Motor neuron (in vitro differentiated cells): Measurements from ENCODE around the gene COG5. TPM values are rescaled to one million over a fixed set of nuclear protein-coding genes. Genes with fewer than 3 reads are reported as not detected.
"Not testable (repeated sequence)": the region's sequence is repeated elsewhere in the genome, so short reads cannot be mapped to it uniquely, and the experiment has no call there.

Experiments
- ATAC-seq, 8 experiments: fragments of 200-7000 bp; cut with Tn5 transposase; replicated peaks in 6 of 8; 2 replicates each; pipeline ENCODE4 v1.8.0; 2021; ENCODE audit warnings: mild to moderate bottlenecking in 8 of 8, moderate library complexity in 8 of 8
- H3K27ac ChIP-seq, 2 donors: fragments of 250-450 bp; sonication (Bioruptor Pico); 2 replicates each; pipeline ENCODE4 v1.9.0; 2021; ENCODE audit warnings: antibody characterized with exemption in 2 of 2, mild to moderate bottlenecking in 2 of 2, moderate library complexity in 1 of 2
- H3K4me1 ChIP-seq, 2 donors: fragments of 250-450 bp; sonication (Bioruptor Pico); replicated peaks in 1 of 2; 2 replicates each; pipeline ENCODE4 v1.6.1; 2021; ENCODE audit warnings: antibody characterized with exemption in 2 of 2, mild to moderate bottlenecking in 2 of 2, moderate library complexity in 1 of 2
- H3K4me3 ChIP-seq, 5 donors: fragments of 250-450 bp; sonication (Bioruptor Pico); 2 replicates each; pipeline ENCODE4 v1.9.0; 2021; ENCODE audit warnings: antibody characterized with exemption in 5 of 5, mild to moderate bottlenecking in 5 of 5, moderate library complexity in 4 of 5
- WGBS, 10 experiments: fragments of 450-650 bp; shearing (Covaris generic); methylation state at CpG; one replicate each; pipeline ENCODE4 v1.0.0; 2022; 5-methylcytosine and 5-hydroxymethylcytosine counted together
- in situ Hi-C, 9 experiments: fragments of 400-800 bp; cut with MboI; loops; one replicate each; pipeline ENCODE4 v1.15.0; 2021; ENCODE audit warnings: low sequenced_read_pairs in 9 of 9, low pct_unique_long_range_greater_than_20kb in 2 of 9; ENCODE audit not compliant: unreplicated experiment in 9 of 9
- total RNA-seq, 8 experiments: library from RNA; unstranded; fragments of 300-600 nt; gene quantifications; 2 replicates each; pipeline versions ENCODE4 v1.2.3 to v1.2.4, GENCODE V29; 2022

COG5 gene
- total RNA-seq, 8 experiments from 2014 or later = 21.6 to 53.2 (median 35.0) TPM

DNA sequence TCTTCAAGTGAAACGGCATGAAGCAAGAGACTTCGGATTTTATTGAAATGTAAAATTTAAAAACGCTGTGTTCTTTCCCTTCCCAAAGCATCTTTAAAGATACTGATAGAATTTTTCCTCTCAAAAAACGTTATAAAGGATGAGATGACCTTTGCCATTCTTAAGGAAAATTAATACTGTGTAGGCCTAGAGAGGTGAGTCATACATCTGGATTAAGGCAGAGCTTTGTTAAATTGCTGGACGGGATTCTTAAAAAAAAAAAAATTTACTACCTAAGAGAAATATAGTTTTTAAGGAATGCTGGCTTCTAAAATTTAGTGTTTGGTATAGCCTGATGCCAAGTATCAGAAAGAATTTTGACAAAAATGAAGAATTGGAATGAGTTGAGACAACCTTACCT, 401.2 kb downstream of the COG5 start:
- WGBS, 10 experiments = 45 to 85% (median 67%) methylated on average over 1 to 5 of the region's 5 CpGs
- in situ Hi-C loops = loop anchor here in 1 of 9 experiments (25.0 kb wide), 1 partner anchor 200 kb away; no protein-coding TSS in a partner anchor
- Histone ChIP-seq H3K4me1 (no peaks in the 10 kb centered on the region), H3K27ac (no peak overlapping the region), H3K4me3 (no peak overlapping the region)
- no peak for ATAC-seq

DNA sequence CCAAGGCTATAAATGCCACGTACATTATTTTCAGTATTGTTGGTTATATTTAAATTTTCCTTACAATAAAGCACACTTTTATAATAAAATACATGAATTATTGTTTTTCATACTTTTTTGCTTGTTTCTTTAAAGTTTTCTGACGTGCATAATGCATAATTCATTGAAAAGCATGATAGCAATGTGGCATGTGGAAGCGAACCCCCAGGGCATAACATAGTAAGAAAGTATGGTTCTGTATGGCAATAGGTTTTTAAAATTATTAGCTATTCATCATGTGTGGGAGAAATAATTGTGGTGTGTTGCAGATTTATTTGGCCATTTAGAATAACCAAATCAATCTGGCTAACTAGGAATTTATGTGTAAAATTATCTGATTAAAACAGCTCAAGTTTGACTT, 402.3 kb downstream of the COG5 start:
- Histone ChIP-seq H3K4me3 (no peak overlapping the region), H3K4me1 (no peaks in the 10 kb centered on the region), H3K27ac (no peak overlapping the region)
- in situ Hi-C loops = loop anchor here in 1 of 9 experiments (25.0 kb wide), 1 partner anchor 199 kb away; no protein-coding TSS in a partner anchor
- 49 to 100% (median 88%) methylated on average over 2 to 3 of the region's 3 CpGs; no CpG with 5 or more reads in 1 of the 10 experiments for WGBS, 10 experiments
- ATAC-seq = no peak

DNA sequence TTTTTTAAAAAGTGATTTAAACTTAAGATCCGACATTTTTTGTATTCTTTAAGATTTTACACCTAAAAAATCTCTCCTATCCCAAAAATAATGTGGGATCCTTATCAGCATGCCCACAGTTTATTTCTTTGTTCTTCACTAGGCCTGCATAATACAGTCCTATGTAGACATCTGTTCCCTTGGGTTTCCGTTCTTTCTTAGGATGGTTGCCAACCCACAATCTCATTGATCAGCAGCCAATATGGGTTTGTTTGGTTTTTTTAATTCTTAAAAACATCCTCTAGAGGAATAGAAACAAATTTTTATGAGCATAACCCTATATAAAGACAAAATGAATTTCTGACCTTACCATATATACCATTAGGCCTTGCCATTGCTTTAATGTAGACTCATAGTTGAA, 403.3 kb downstream of the COG5 start:
- no peaks in the 10 kb centered on the region for H3K4me1 ChIP-seq
- in situ Hi-C loops = loop anchor here in 1 of 9 experiments (25.0 kb wide), 1 partner anchor 198 kb away; no protein-coding TSS in a partner anchor
- no peak for ATAC-seq
- H3K4me3 ChIP-seq = no peak overlapping the region
- WGBS, 10 experiments = 53 to 100% (median 79%) methylated on average over 1 to 2 of the region's 2 CpGs; no CpG with 5 or more reads in 1 of the 10 experiments
- H3K27ac ChIP-seq = no peak overlapping the region

DNA sequence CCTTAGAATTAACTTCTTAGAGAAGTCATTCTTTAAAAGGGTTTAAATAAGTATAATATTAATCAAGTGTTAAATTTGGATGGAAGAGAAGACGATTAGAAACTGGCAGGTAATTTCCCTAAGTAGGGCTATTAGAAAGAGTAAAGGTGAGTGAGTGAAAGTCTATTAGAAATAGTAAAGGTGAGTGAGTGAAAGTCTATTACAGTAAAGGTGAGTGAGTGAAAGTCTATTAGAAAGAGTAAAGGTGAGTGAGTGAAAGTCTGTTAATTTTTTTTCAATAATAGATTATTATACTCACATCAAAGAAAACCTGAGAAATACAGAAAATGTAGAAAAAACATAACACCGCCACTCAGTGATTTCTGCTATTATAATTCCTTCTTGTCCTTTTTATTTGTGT, 405.7 kb downstream of the COG5 start:
- WGBS, 10 experiments = 53 to 100% (median 91%) methylated on average over 2 of the region's 2 CpGs; no CpG with 5 or more reads in 1 of the 10 experiments
- Histone ChIP-seq H3K27ac (no peak overlapping the region), H3K4me3 (no peak overlapping the region), H3K4me1 (no peaks in the 10 kb centered on the region)
- ATAC-seq = no peak
- in situ Hi-C loops = loop anchor here in 3 of 9 experiments (10.0 to 25.0 kb wide), 2 partner anchors 196 to 213 kb away; no protein-coding TSS in a partner anchor

DNA sequence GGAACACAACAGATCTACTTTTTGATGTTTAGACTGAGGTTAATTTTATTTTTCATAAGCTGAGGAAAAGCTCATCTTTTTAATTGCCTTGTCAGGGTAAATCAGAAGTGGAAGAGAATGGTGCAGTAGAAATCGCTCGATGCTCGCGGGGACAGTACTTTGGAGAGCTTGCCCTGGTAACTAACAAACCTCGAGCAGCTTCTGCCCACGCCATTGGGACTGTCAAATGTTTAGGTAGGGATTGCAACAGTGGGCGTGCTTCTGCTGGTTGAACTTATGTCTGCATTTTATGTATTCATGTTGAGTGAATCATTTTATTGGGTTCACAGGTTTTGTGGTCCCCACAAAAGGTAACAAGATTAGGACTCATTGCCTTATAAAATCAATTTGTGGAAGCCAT, 406.6 kb downstream of the COG5 start:
- in situ Hi-C loops = loop anchor here in 3 of 9 experiments (10.0 to 25.0 kb wide), 2 partner anchors 195 to 212 kb away; no protein-coding TSS in a partner anchor

DNA sequence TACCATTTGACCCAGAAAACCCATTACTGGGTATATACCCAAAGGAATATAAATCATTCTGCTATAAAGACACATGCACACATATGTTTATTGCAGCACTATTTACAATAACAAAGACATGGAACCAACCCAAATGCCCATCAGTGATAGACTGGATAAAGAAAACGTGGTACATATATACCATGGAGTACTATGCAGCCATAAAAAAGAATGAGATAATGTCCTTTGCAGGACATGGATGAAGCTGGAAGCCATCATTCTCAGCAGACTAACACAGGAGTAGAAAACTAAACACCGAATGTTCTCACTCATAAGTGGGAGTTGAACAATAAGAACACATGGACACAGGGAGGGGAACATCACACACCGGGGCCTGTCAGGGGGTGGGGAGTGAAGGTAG, 408.0 kb downstream of the COG5 start:
- not testable (repeated sequence) for ATAC-seq, H3K27ac ChIP-seq, H3K4me1 ChIP-seq, H3K4me3 ChIP-seq
- in situ Hi-C loops = loop anchor here in 3 of 9 experiments (10.0 to 25.0 kb wide), 2 partner anchors 193 to 211 kb away; no protein-coding TSS in a partner anchor
- 0 to 100% (median 80%) methylated on average over 1 to 2 of the region's 3 CpGs; no CpG with 5 or more reads in 1 of the 10 experiments for WGBS, 10 experiments

More for the DNA sequence above, 406.6 kb downstream of the COG5 start:
- H3K27ac ChIP-seq = no peak overlapping the region
- WGBS, 10 experiments = 77 to 100% (median 91%) methylated on average over 1 to 7 of the region's 7 CpGs; no CpG with 5 or more reads in 2 of the 10 experiments
- no peak for ATAC-seq
- H3K4me3 ChIP-seq = no peak overlapping the region
- H3K4me1 ChIP-seq = no peaks in the 10 kb centered on the region

DNA sequence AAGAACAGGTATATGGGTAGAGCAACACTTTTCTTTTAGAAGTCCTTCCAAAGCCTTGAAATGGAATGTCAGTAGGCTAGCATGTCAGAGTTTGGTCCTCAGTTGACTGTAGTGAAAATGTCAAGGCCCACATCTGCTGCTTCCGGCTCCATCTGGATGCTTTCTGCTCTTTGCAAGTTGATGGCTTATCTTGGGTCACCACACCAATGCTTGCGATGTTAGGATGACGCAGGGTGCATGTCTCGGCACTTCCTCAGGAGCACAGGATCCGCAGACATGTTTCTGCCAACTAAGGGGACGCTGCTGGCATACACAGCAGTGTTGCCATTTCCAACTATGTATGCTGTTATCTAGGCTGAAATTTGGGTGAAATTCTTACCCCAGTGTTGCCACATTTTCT, 408.9 kb downstream of the COG5 start:
- peaks cover 0 to 3% of the 10 kb centered on the region in 2 donors for H3K4me1 ChIP-seq
- H3K4me3 ChIP-seq = no peak overlapping the region
- 93 to 100% (median 98%) methylated on average over 1 to 6 of the region's 6 CpGs; no CpG with 5 or more reads in 4 of the 10 experiments for WGBS, 10 experiments
- no peak for ATAC-seq
- H3K27ac ChIP-seq = no peak overlapping the region
- in situ Hi-C loops = loop anchor here in 3 of 9 experiments (10.0 to 25.0 kb wide), 2 partner anchors 193 to 210 kb away; no protein-coding TSS in a partner anchor

DNA sequence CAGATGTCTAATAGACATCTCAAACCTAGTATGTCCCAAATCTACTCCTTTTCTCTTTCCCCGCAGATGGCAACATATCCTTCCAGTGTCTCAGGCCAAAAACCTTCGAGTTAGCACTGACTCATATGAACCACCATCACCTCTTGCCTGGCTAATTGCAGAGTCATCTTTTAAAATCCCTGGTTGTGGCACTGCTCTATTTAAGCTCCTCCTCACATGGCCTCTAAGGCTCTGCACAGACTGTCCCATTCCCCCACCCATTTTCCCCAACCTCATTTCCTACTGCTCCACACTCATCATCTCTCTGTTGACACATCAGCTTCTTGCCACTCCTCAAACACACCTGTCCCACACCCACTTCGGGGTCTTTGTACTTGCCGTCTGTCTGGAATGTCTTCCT, 411.7 kb downstream of the COG5 start:
- Histone ChIP-seq H3K27ac (no peak overlapping the region), H3K4me3 (no peak overlapping the region), H3K4me1 (peaks cover 9 to 12% of the 10 kb centered on the region in 2 donors)
- ATAC-seq = peak in 1 of 8 experiments; percentile 25
- in situ Hi-C loops = loop anchor here in 3 of 9 experiments (10.0 to 25.0 kb wide), 2 partner anchors 190 to 207 kb away; no protein-coding TSS in a partner anchor
- 17 to 100% (median 60%) methylated on average over 1 to 4 of the region's 4 CpGs; no CpG with 5 or more reads in 2 of the 10 experiments for WGBS, 10 experiments

Other genes starting within 250 kb of the COG5 start
- 1 to 10 TPM; 1.2 to 5.5 (median 4.0) TPM for gene GPR22, start 93.9 kb downstream of the COG5 start, total RNA-seq
- 10 to 100 TPM in 6 of 8 experiments, 1 to 10 TPM in 2; 5.9 to 14.2 (median 10.7) TPM for gene DUS4L, start 51 bp upstream of the COG5 start, total RNA-seq
- gene BCAP29, start 16.3 kb upstream of the COG5 start, total RNA-seq = 10 to 100 TPM; 16.5 to 54.0 (median 28.9) TPM
- under 1 TPM in 5 of 8 experiments, not detected in 3; 0.05 to 0.63 (median 0.47) TPM for gene SLC26A4, start 96.9 kb upstream of the COG5 start, total RNA-seq
- gene CBLL1, start 180.2 kb upstream of the COG5 start, total RNA-seq = 10 to 100 TPM; 18.3 to 27.6 (median 24.5) TPM
- under 1 TPM in 3 of 8 experiments, not detected in 5; 0.05 to 0.21 (median 0.17) TPM for gene SLC26A3, start 239.3 kb upstream of the COG5 start, total RNA-seq